GM12878 (cell line): ENCODE results near the gene KRTAP6-3. TPM values are rescaled to one million over a fixed set of nuclear protein-coding genes. Genes with fewer than 3 reads are reported as not detected.

Experiments used
- ATAC-seq: fragments of 200-7000 bp; cut with Tn5 transposase; 3 replicates; pipeline ENCODE4 v1.9.1; 2020; ENCODE audit warnings: mild to moderate bottlenecking, moderate library complexity
- BruUV-seq: library from RNA; stranded (reverse); fragments of 400-500 nt; replicated peaks from 2 replicates; lab custom pipeline; 2021; lab: Mats Ljungman, UMichigan
- CTCF ChIA-PET: fragments of 300-600 bp; sonication (Branson Sonifier 250); formaldehyde crosslinking; extraction: SDS; loops from one replicate; lab custom pipeline; 2021; ENCODE audit warnings: inconsistent platforms; lab: Yijun Ruan, JAX
- POLR2A ChIA-PET: fragments of 350-600 bp; formaldehyde crosslinking; extraction: SDS; loops from one replicate; lab custom pipeline; 2021; ENCODE audit warnings: inconsistent platforms; lab: Charles Lee
- RAD21 ChIA-PET: fragments of 300-600 bp; sonication (Branson Sonifier 250); formaldehyde crosslinking; loops from one replicate; lab custom pipeline; 2023; ENCODE audit warnings: antibody characterized with exemption; ENCODE audit not compliant: unreplicated experiment; lab: Charles Lee
- SMC1A ChIA-PET: fragments of 300-600 bp; sonication (Branson Sonifier 250); formaldehyde crosslinking; loops from one replicate; lab custom pipeline; 2023; ENCODE audit not compliant: unreplicated experiment, uncharacterized antibody; lab: Charles Lee
- DNase-seq: peaks from one replicate; pipeline ENCODE4 v3.0.0-alpha.2; 2011; ENCODE audit warnings: low read depth, low spot score
- FAIRE-seq: peaks from 3 replicates; lab custom pipeline; 2011; peaks lifted over from hg19 to GRCh38; lab: Jason Lieb, UNC
- H2AFZ ChIP-seq: 2 replicates; pipeline ENCODE4 v1.6.0; 2011; ENCODE audit warnings: low read depth, low read length, control low read depth; ENCODE audit not compliant: control insufficient read depth
- H3K27ac ChIP-seq: 2 replicates; pipeline ENCODE4 v1.5.1; 2011; ENCODE audit warnings: control low read depth; ENCODE audit not compliant: control insufficient read depth, insufficient read depth
- H3K27me3 ChIP-seq, 2 experiments: replicated peaks in 1 of 2; 2 replicates each; pipeline versions ENCODE4 v1.6.0 to v1.6.1; 2011; ENCODE audit warnings: low read length in 1 of 2; ENCODE audit not compliant: control insufficient read depth in 2 of 2, insufficient read depth in 2 of 2
- H3K36me3 ChIP-seq, 2 experiments: 2 replicates each; pipeline ENCODE4 v1.5.1; 2011; ENCODE audit warnings: low read length in 1 of 2; ENCODE audit not compliant: control insufficient read depth in 2 of 2, insufficient read depth in 2 of 2
- H3K4me1 ChIP-seq: 2 replicates; pipeline ENCODE4 v1.6.1; 2011; ENCODE audit warnings: mild to moderate bottlenecking, low read length, moderate library complexity, mixed read lengths; ENCODE audit not compliant: control insufficient read depth, insufficient read depth
- H3K4me2 ChIP-seq: 2 replicates; pipeline ENCODE4 v1.6.0; 2011; ENCODE audit warnings: control low read depth; ENCODE audit not compliant: control insufficient read depth, insufficient read depth
- H3K4me3 ChIP-seq: fragments of 200-600 bp; sonication (generic); 2 replicates; pipeline ENCODE4 v1.5.1; 2016
- H3K79me2 ChIP-seq: 2 replicates; pipeline ENCODE4 v1.6.0; 2011; ENCODE audit warnings: low read length; ENCODE audit not compliant: control insufficient read depth, insufficient read depth
- H3K9ac ChIP-seq: 2 replicates; pipeline ENCODE4 v1.8.0; 2011; ENCODE audit warnings: low read length, control low read depth, mixed read lengths; ENCODE audit not compliant: control insufficient read depth, insufficient read depth
- H3K9me3 ChIP-seq: replicated peaks from 3 replicates; pipeline ENCODE4 v1.5.1; 2011; ENCODE audit warnings: mild to moderate bottlenecking, low read length; ENCODE audit not compliant: control insufficient read depth, insufficient read depth
- H4K20me1 ChIP-seq: 2 replicates; pipeline ENCODE4 v1.6.0; 2011; ENCODE audit not compliant: control insufficient read depth, insufficient read depth
- CBX5 ChIP-seq: sonication (generic); IDR thresholded peaks from 2 replicates; pipeline ENCODE4 v1.6.1; 2016; ENCODE audit warnings: low read depth, moderate library complexity, mild to moderate bottlenecking, inconsistent platforms
- MEF2B ChIP-seq: fragments of 450-650 bp; IDR thresholded peaks from 2 replicates; pipeline ENCODE4 v1.6.1; 2018; ENCODE audit warnings: mild to moderate bottlenecking, moderate library complexity; ENCODE audit not compliant: partially characterized antibody, poor library complexity, severe bottlenecking
- NFXL1 ChIP-seq: fragments of 450-650 bp; IDR thresholded peaks from 2 replicates; pipeline ENCODE4 v1.6.1; 2017; ENCODE audit warnings: antibody characterized with exemption, mild to moderate bottlenecking, borderline replicate concordance
- NR2C2 ChIP-seq: IDR thresholded peaks from 2 replicates; pipeline ENCODE4 v1.6.1; 2011; ENCODE audit warnings: borderline replicate concordance, low read depth; ENCODE audit not compliant: control insufficient read depth, insufficient read length
- SRF ChIP-seq, 2 experiments: IDR thresholded peaks; 2 replicates each; pipeline ENCODE4 v1.6.1; 2011; ENCODE audit warnings: low read depth in 2 of 2, low read length in 2 of 2, mild to moderate bottlenecking in 1 of 2, moderate library complexity in 1 of 2
- ZNF24 ChIP-seq: fragments of 450-650 bp; IDR thresholded peaks from 2 replicates; pipeline ENCODE4 v1.6.1; 2017; ENCODE audit warnings: antibody characterized with exemption, mild to moderate bottlenecking
- WGBS: methylation state at CpG from one replicate; pipeline ENCODE4 v1.1.6; 2016; ENCODE audit warnings: low lambda C conversion rate; ENCODE audit not compliant: insufficient replicate concordance, insufficient coverage; ENCODE audit errors: missing lambda C conversion rate; 5-methylcytosine and 5-hydroxymethylcytosine counted together
- in situ Hi-C: fragments of 300-500 bp; cut with MboI; formaldehyde crosslinking; loops from 9 replicates; pipeline ENCODE4 v1.14.3; 2018; ENCODE audit warnings: mixed read lengths
- intact Hi-C: fragments of 100-400 bp; cut with micrococcal nuclease; formaldehyde crosslinking; loops from one replicate; pipeline ENCODE4 v1.14.2; 2022; ENCODE audit not compliant: unreplicated experiment
- polyA plus RNA-seq, 11 experiments: library from polyadenylated mRNA; depleted of rRNA in 4 of 11; unstranded in 6 of 11; stranded (reverse) in 5 of 11; fragments of >200 nt; fragmentation: Nextera tagmentation in 4 of 11; fragmentation: Illumina TruSeq in 1 of 11; extraction: Ambion mirVana in 4 of 11; extraction: Trizol in 1 of 11; gene quantifications; 1 replicate in 1 of 11; 2 replicates in 10 of 11; pipeline versions ENCODE4 v1.2.1 to v1.2.3, GENCODE V29; 2011 to 2016; ENCODE audit warnings: inconsistent platforms in 2 of 11, missing spikeins in 2 of 11, low read depth in 1 of 11
- small RNA-seq: library from RNA; depleted of rRNA; stranded (forward); fragments of <200 nt; gene quantifications from one replicate; pipeline ENCODE3, GENCODE V24; 2014
- total RNA-seq, 4 experiments: library from RNA; depleted of rRNA in 3 of 4; stranded (reverse); fragments of >200 nt in 3 of 4; fragmentation: Illumina TruSeq in 1 of 4; extraction: Trizol in 1 of 4; gene quantifications; 2 replicates each; pipeline versions ENCODE4 v1.2.1 to v1.2.3, GENCODE V29; 2013 to 2021
- TF ChIP-seq, protein P1 (sequence below): fragments of 150-350 bp; IDR thresholded peaks from 2 replicates; pipeline ENCODE4 v1.6.1; 2014; ENCODE audit warnings: mild to moderate bottlenecking, low read depth, low read length

KRTAP6-3 gene
- total and polyA plus RNA-seq, 10 of the 15 experiments (the other 5 are each of a cell fraction or from before 2014, with no cell fraction given), result not detected

DNA sequence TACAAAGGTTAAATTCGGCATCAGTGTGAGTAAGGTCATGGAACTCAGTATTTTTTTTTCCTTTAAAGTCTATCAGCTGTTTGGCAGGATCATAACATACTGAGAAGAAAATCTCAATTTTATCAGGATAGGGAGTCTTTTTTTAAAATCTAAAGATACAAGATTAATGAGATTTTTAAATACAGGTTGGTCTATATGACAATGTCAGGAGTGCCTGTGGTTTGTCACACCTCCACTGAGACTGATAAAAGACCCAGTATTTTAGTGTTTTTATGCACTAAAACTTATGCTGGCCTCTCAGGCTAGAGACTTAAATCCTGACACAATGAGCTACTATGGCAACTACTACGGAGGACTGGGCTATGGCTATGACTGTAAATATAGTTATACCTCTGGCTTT is 50.3 kb downstream of the KRTAP6-3 start, which contains the start of gene KRTAP20-3:
TSS of gene KRTAP20-3 (plus strand) at position 301 of the 400 bp plus-strand sequence.
- Histone ChIP-seq H3K27ac (no peak within 1 kb of the TSS), H2AFZ (no peak within 1 kb of the TSS), H3K4me1 (no peaks in the 10 kb centered on the region), H3K9me3 (no peaks in the 10 kb centered on the region; the same call in 2 of the 3 replicates), H3K4me2 (no peak within 1 kb of the TSS), H3K9ac (no peak within 1 kb of the TSS), H3K36me3 (no peaks in the 10 kb centered on the region), H3K27me3 (no peaks in the 10 kb centered on the region), H4K20me1 (no peaks in the 10 kb centered on the region), H3K4me3 (no peak within 1 kb of the TSS), H3K79me2 (no peaks in the 10 kb centered on the region)
- WGBS, result 10% methylated on average over 2 of the region's 2 CpGs
- intact Hi-C loops, result no loop called here
- POLR2A ChIA-PET, result no interaction called here
- no peak for FAIRE-seq
- no peak for ATAC-seq
- DNase-seq, result no peak
- RAD21 ChIA-PET, result no interaction called here
- SMC1A ChIA-PET, result no interaction called here
- in situ Hi-C loops, result no loop called here
- TF ChIP-seq SRF (IDR thresholded peaks at IDR 0.05; ENCODE audit: low read depth in 2 of 2, low read length in 2 of 2) (no peak), ZNF24 (no peak), NFXL1 (no peak), MEF2B (no peak), NR2C2 (no peak), CBX5 (no peak)
- TF ChIP-seq, protein P1, sequence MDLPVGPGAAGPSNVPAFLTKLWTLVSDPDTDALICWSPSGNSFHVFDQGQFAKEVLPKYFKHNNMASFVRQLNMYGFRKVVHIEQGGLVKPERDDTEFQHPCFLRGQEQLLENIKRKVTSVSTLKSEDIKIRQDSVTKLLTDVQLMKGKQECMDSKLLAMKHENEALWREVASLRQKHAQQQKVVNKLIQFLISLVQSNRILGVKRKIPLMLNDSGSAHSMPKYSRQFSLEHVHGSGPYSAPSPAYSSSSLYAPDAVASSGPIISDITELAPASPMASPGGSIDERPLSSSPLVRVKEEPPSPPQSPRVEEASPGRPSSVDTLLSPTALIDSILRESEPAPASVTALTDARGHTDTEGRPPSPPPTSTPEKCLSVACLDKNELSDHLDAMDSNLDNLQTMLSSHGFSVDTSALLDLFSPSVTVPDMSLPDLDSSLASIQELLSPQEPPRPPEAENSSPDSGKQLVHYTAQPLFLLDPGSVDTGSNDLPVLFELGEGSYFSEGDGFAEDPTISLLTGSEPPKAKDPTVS, result no peak
- no TSS peak for BruUV-seq
- CTCF ChIA-PET, result no interaction called here

Small RNA genes within 50 kb of the gene (small RNA-seq; reads per million reads assigned to genes)
- gene KRTAP20-1, result not detected
- not detected for gene KRTAP20-3
- not detected for gene KRTAP20-4
- gene KRTAP22-1, result not detected
- gene KRTAP22-2, result not detected

Other genes with a start within 250 kb of the KRTAP6-3 start
Only the 7 nearest of the 26 such genes appear.
- gene KRTAP19-7, start 31.1 kb upstream of the KRTAP6-3 start, total RNA-seq (2014; rRNA removed), result not detected in 2 replicates
- not detected in 2 replicates for gene KRTAP19-7, start 31.1 kb upstream of the KRTAP6-3 start, total RNA-seq (2014; rRNA removed; fragmentation: Illumina TruSeq; extraction: Trizol)
- gene KRTAP19-7, start 31.1 kb upstream of the KRTAP6-3 start, total RNA-seq (2021), result not detected in 2 replicates
- not detected in 2 replicates for gene KRTAP19-7, start 31.1 kb upstream of the KRTAP6-3 start, polyA plus RNA-seq (2011; rRNA removed)
- not detected in 2 replicates for gene KRTAP19-7, start 31.1 kb upstream of the KRTAP6-3 start, polyA plus RNA-seq (2014; fragmentation: Illumina TruSeq; extraction: Trizol)
- not detected for gene KRTAP19-7, start 31.1 kb upstream of the KRTAP6-3 start, polyA plus RNA-seq (2014; fragmentation: Nextera tagmentation; extraction: Ambion mirVana)
- not detected in 2 replicates for gene KRTAP19-7, start 31.1 kb upstream of the KRTAP6-3 start, polyA plus RNA-seq (2014; rRNA removed)
- not detected for gene KRTAP19-7, start 31.1 kb upstream of the KRTAP6-3 start, polyA plus RNA-seq (2016; fragmentation: Nextera tagmentation; extraction: Ambion mirVana)
- gene KRTAP22-2, start 2.0 kb upstream of the KRTAP6-3 start, total RNA-seq (2014; rRNA removed), result not detected in 2 replicates
- gene KRTAP22-2, start 2.0 kb upstream of the KRTAP6-3 start, total RNA-seq (2014; rRNA removed; fragmentation: Illumina TruSeq; extraction: Trizol), result not detected in 2 replicates
- gene KRTAP22-2, start 2.0 kb upstream of the KRTAP6-3 start, total RNA-seq (2021), result not detected in 2 replicates
- gene KRTAP22-2, start 2.0 kb upstream of the KRTAP6-3 start, polyA plus RNA-seq (2011; rRNA removed), result not detected in 2 replicates
- not detected in 2 replicates for gene KRTAP22-2, start 2.0 kb upstream of the KRTAP6-3 start, polyA plus RNA-seq (2014; fragmentation: Illumina TruSeq; extraction: Trizol)
- not detected for gene KRTAP22-2, start 2.0 kb upstream of the KRTAP6-3 start, polyA plus RNA-seq (2014; fragmentation: Nextera tagmentation; extraction: Ambion mirVana)
- gene KRTAP22-2, start 2.0 kb upstream of the KRTAP6-3 start, polyA plus RNA-seq (2014; rRNA removed), result not detected in 2 replicates
- not detected for gene KRTAP22-2, start 2.0 kb upstream of the KRTAP6-3 start, polyA plus RNA-seq (2016; fragmentation: Nextera tagmentation; extraction: Ambion mirVana)
- gene KRTAP6-2, start 6.5 kb downstream of the KRTAP6-3 start, total RNA-seq (2014; rRNA removed), result not detected in 2 replicates
- not detected in 2 replicates for gene KRTAP6-2, start 6.5 kb downstream of the KRTAP6-3 start, total RNA-seq (2014; rRNA removed; fragmentation: Illumina TruSeq; extraction: Trizol)
- gene KRTAP6-2, start 6.5 kb downstream of the KRTAP6-3 start, total RNA-seq (2021), result not detected in 2 replicates
- not detected in 2 replicates for gene KRTAP6-2, start 6.5 kb downstream of the KRTAP6-3 start, polyA plus RNA-seq (2011; rRNA removed)
- gene KRTAP6-2, start 6.5 kb downstream of the KRTAP6-3 start, polyA plus RNA-seq (2014; fragmentation: Illumina TruSeq; extraction: Trizol), result not detected in 2 replicates
- not detected for gene KRTAP6-2, start 6.5 kb downstream of the KRTAP6-3 start, polyA plus RNA-seq (2014; fragmentation: Nextera tagmentation; extraction: Ambion mirVana)
- gene KRTAP6-2, start 6.5 kb downstream of the KRTAP6-3 start, polyA plus RNA-seq (2014; rRNA removed), result not detected in 2 replicates
- not detected for gene KRTAP6-2, start 6.5 kb downstream of the KRTAP6-3 start, polyA plus RNA-seq (2016; fragmentation: Nextera tagmentation; extraction: Ambion mirVana)
- gene KRTAP22-1, start 8.6 kb downstream of the KRTAP6-3 start, total RNA-seq (2014; rRNA removed), result not detected in 2 replicates
- gene KRTAP22-1, start 8.6 kb downstream of the KRTAP6-3 start, total RNA-seq (2014; rRNA removed; fragmentation: Illumina TruSeq; extraction: Trizol), result not detected in 2 replicates
- gene KRTAP22-1, start 8.6 kb downstream of the KRTAP6-3 start, total RNA-seq (2021), result not detected in 2 replicates
- gene KRTAP22-1, start 8.6 kb downstream of the KRTAP6-3 start, polyA plus RNA-seq (2011; rRNA removed), result not detected in 2 replicates
- gene KRTAP22-1, start 8.6 kb downstream of the KRTAP6-3 start, polyA plus RNA-seq (2014; fragmentation: Illumina TruSeq; extraction: Trizol), result not detected in 2 replicates
- not detected for gene KRTAP22-1, start 8.6 kb downstream of the KRTAP6-3 start, polyA plus RNA-seq (2014; fragmentation: Nextera tagmentation; extraction: Ambion mirVana)
- gene KRTAP22-1, start 8.6 kb downstream of the KRTAP6-3 start, polyA plus RNA-seq (2014; rRNA removed), result not detected in 2 replicates
- not detected for gene KRTAP22-1, start 8.6 kb downstream of the KRTAP6-3 start, polyA plus RNA-seq (2016; fragmentation: Nextera tagmentation; extraction: Ambion mirVana)
- not detected in 2 replicates for gene KRTAP6-1, start 21.5 kb downstream of the KRTAP6-3 start, total RNA-seq (2014; rRNA removed)
- not detected in 2 replicates for gene KRTAP6-1, start 21.5 kb downstream of the KRTAP6-3 start, total RNA-seq (2014; rRNA removed; fragmentation: Illumina TruSeq; extraction: Trizol)
- not detected in 2 replicates for gene KRTAP6-1, start 21.5 kb downstream of the KRTAP6-3 start, total RNA-seq (2021)
- 0.16 and 0.35 TPM in 2 replicates for gene KRTAP6-1, start 21.5 kb downstream of the KRTAP6-3 start, polyA plus RNA-seq (2011; rRNA removed)
- gene KRTAP6-1, start 21.5 kb downstream of the KRTAP6-3 start, polyA plus RNA-seq (2014; fragmentation: Illumina TruSeq; extraction: Trizol), result not detected in 2 replicates
- not detected for gene KRTAP6-1, start 21.5 kb downstream of the KRTAP6-3 start, polyA plus RNA-seq (2014; fragmentation: Nextera tagmentation; extraction: Ambion mirVana)
- gene KRTAP6-1, start 21.5 kb downstream of the KRTAP6-3 start, polyA plus RNA-seq (2014; rRNA removed), result not detected in 2 replicates
- gene KRTAP6-1, start 21.5 kb downstream of the KRTAP6-3 start, polyA plus RNA-seq (2016; fragmentation: Nextera tagmentation; extraction: Ambion mirVana), result not detected
- not detected in 2 replicates for gene KRTAP20-1, start 24.0 kb downstream of the KRTAP6-3 start, total RNA-seq (2014; rRNA removed)
- gene KRTAP20-1, start 24.0 kb downstream of the KRTAP6-3 start, total RNA-seq (2014; rRNA removed; fragmentation: Illumina TruSeq; extraction: Trizol), result not detected in 2 replicates
- gene KRTAP20-1, start 24.0 kb downstream of the KRTAP6-3 start, total RNA-seq (2021), result not detected in 2 replicates
- not detected in 2 replicates for gene KRTAP20-1, start 24.0 kb downstream of the KRTAP6-3 start, polyA plus RNA-seq (2011; rRNA removed)
- not detected in 2 replicates for gene KRTAP20-1, start 24.0 kb downstream of the KRTAP6-3 start, polyA plus RNA-seq (2014; fragmentation: Illumina TruSeq; extraction: Trizol)
- gene KRTAP20-1, start 24.0 kb downstream of the KRTAP6-3 start, polyA plus RNA-seq (2014; fragmentation: Nextera tagmentation; extraction: Ambion mirVana), result not detected
- gene KRTAP20-1, start 24.0 kb downstream of the KRTAP6-3 start, polyA plus RNA-seq (2014; rRNA removed), result not detected in 2 replicates
- gene KRTAP20-1, start 24.0 kb downstream of the KRTAP6-3 start, polyA plus RNA-seq (2016; fragmentation: Nextera tagmentation; extraction: Ambion mirVana), result not detected
- not detected in 2 replicates for gene KRTAP20-4, start 28.2 kb downstream of the KRTAP6-3 start, total RNA-seq (2014; rRNA removed)
- not detected in 2 replicates for gene KRTAP20-4, start 28.2 kb downstream of the KRTAP6-3 start, total RNA-seq (2014; rRNA removed; fragmentation: Illumina TruSeq; extraction: Trizol)
- gene KRTAP20-4, start 28.2 kb downstream of the KRTAP6-3 start, total RNA-seq (2021), result not detected in 2 replicates
- gene KRTAP20-4, start 28.2 kb downstream of the KRTAP6-3 start, polyA plus RNA-seq (2011; rRNA removed), result not detected in 2 replicates
- gene KRTAP20-4, start 28.2 kb downstream of the KRTAP6-3 start, polyA plus RNA-seq (2014; fragmentation: Illumina TruSeq; extraction: Trizol), result not detected in 2 replicates
- not detected for gene KRTAP20-4, start 28.2 kb downstream of the KRTAP6-3 start, polyA plus RNA-seq (2014; fragmentation: Nextera tagmentation; extraction: Ambion mirVana)
- gene KRTAP20-4, start 28.2 kb downstream of the KRTAP6-3 start, polyA plus RNA-seq (2014; rRNA removed), result not detected in 2 replicates
- gene KRTAP20-4, start 28.2 kb downstream of the KRTAP6-3 start, polyA plus RNA-seq (2016; fragmentation: Nextera tagmentation; extraction: Ambion mirVana), result not detected